ENCODE results near the gene GALNT2. TPM values are rescaled to one million over a fixed set of nuclear protein-coding genes. Genes with fewer than 3 reads are reported as not detected.

The GALNT2 gene
- total and polyA plus RNA-seq, 2 donors (not counting 1 experiment from before 2014, with no cell fraction given), result 19.0 to 184 TPM

- Mint-ChIP-seq H3K4me1 (peaks cover 41% of the 10 kb centered on the region), H3K27ac (no peak overlapping the region), H3K4me3 (no peak overlapping the region), H3K27me3 (no peaks in the 10 kb centered on the region), H3K9me3 (ENCODE audit: insufficient read depth) (no peaks in the 10 kb centered on the region)
- no peak for TF ChIP-seq EZH2 (IDR thresholded peaks at IDR 0.05; ENCODE audit: borderline replicate concordance, insufficient read depth, low read depth, low read length, poor library complexity, severe bottlenecking)
- TF ChIP-seq, protein P1, sequence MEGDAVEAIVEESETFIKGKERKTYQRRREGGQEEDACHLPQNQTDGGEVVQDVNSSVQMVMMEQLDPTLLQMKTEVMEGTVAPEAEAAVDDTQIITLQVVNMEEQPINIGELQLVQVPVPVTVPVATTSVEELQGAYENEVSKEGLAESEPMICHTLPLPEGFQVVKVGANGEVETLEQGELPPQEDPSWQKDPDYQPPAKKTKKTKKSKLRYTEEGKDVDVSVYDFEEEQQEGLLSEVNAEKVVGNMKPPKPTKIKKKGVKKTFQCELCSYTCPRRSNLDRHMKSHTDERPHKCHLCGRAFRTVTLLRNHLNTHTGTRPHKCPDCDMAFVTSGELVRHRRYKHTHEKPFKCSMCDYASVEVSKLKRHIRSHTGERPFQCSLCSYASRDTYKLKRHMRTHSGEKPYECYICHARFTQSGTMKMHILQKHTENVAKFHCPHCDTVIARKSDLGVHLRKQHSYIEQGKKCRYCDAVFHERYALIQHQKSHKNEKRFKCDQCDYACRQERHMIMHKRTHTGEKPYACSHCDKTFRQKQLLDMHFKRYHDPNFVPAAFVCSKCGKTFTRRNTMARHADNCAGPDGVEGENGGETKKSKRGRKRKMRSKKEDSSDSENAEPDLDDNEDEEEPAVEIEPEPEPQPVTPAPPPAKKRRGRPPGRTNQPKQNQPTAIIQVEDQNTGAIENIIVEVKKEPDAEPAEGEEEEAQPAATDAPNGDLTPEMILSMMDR (IDR thresholded peaks at IDR 0.05), result no peak
- WGBS (ENCODE audit: insufficient coverage), result 100% methylated on average over 7 of the region's 8 CpGs
- H4K20me1 ChIP-seq (ENCODE audit: control insufficient read depth, insufficient read depth, low read length, poor library complexity, severe bottlenecking), result peaks cover 14% of the 10 kb centered on the region
- no peaks in the 10 kb centered on the region for H3K9me3 ChIP-seq (ENCODE audit: control extremely low read depth in 1 of 3, control insufficient read depth in 2 of 3, insufficient read depth in 1 of 3, low read length in 2 of 3)
- H3K79me2 ChIP-seq (ENCODE audit: control insufficient read depth, insufficient read depth, low read length), result peaks cover 100% of the 10 kb centered on the region
- ATAC-seq (ENCODE audit: low read depth) (no peak), DNase-seq (no peak)
- H3K4me3 ChIP-seq (ENCODE audit: control extremely low read depth in 1 of 5, extremely low read depth in 1 of 5, insufficient read depth in 1 of 5, low read depth in 2 of 5, low read length in 4 of 5), result no peak overlapping the region
- peaks cover 3 to 10% of the 10 kb centered on the region in 2 donors for H3K4me1 ChIP-seq (ENCODE audit: control insufficient read depth in 2 of 2, insufficient read depth in 2 of 2, low read length in 2 of 2)
- no peak overlapping the region for H3K27ac ChIP-seq (ENCODE audit: low read length in 2 of 2)
- no peak overlapping the region for H2AFZ ChIP-seq (ENCODE audit: insufficient read depth, low read depth, low read length, poor library complexity, severe bottlenecking)
- POLR2A ChIA-PET, result no interaction called here
- H3K36me3 ChIP-seq (replicated peaks in 1 of 2; ENCODE audit: control extremely low read depth in 1 of 2, control insufficient read depth in 1 of 2, extremely low read depth in 1 of 2, insufficient read depth in 2 of 2, low read length in 1 of 2), result no peaks in the 10 kb centered on the region
- H3K4me2 ChIP-seq (replicated peaks; ENCODE audit: low read depth, low read length, poor library complexity, severe bottlenecking), result no peak overlapping the region
- no peak overlapping the region for H3K9ac ChIP-seq (ENCODE audit: low read length)
- CTCF ChIA-PET, result interaction anchor here (0.6 kb wide), 1 partner anchor 25 kb away, joined by 3 read pairs; no protein-coding TSS in a partner anchor
- H3K27me3 ChIP-seq (replicated peaks in 1 of 4; ENCODE audit: control extremely low read depth in 1 of 4, control insufficient read depth in 3 of 4, insufficient read depth in 4 of 4, low read length in 3 of 4), result no peaks in the 10 kb centered on the region
- intact Hi-C loops (cut with micrococcal nuclease), result no loop called here
Observed at GRCh38 chr1:230139741-230140140, 72.7 kb downstream of the GALNT2 start.

- Mint-ChIP-seq H3K27me3 (no peaks in the 10 kb centered on the region), H3K27ac (peak overlapping the region; percentile 1), H3K4me3 (no peak overlapping the region), H3K4me1 (peaks cover 45% of the 10 kb centered on the region), H3K9me3 (ENCODE audit: insufficient read depth) (no peaks in the 10 kb centered on the region)
- Histone ChIP-seq H4K20me1 (ENCODE audit: control insufficient read depth, insufficient read depth, low read length, poor library complexity, severe bottlenecking) (peaks cover 11% of the 10 kb centered on the region), H3K4me1 (ENCODE audit: control insufficient read depth in 2 of 2, insufficient read depth in 2 of 2, low read length in 2 of 2) (peaks cover 10 to 16% of the 10 kb centered on the region in 2 donors), H3K27me3 (replicated peaks in 1 of 4; ENCODE audit: control extremely low read depth in 1 of 4, control insufficient read depth in 3 of 4, insufficient read depth in 4 of 4, low read length in 3 of 4) (no peaks in the 10 kb centered on the region), H3K36me3 (replicated peaks in 1 of 2; ENCODE audit: control extremely low read depth in 1 of 2, control insufficient read depth in 1 of 2, extremely low read depth in 1 of 2, insufficient read depth in 2 of 2, low read length in 1 of 2) (no peaks in the 10 kb centered on the region), H3K79me2 (ENCODE audit: control insufficient read depth, insufficient read depth, low read length) (peaks cover 98% of the 10 kb centered on the region), H3K4me2 (replicated peaks; ENCODE audit: low read depth, low read length, poor library complexity, severe bottlenecking) (no peak overlapping the region), H3K27ac (ENCODE audit: low read length in 2 of 2) (no peak overlapping the region), H2AFZ (ENCODE audit: insufficient read depth, low read depth, low read length, poor library complexity, severe bottlenecking) (no peak overlapping the region), H3K4me3 (ENCODE audit: control extremely low read depth in 1 of 5, extremely low read depth in 1 of 5, insufficient read depth in 1 of 5, low read depth in 2 of 5, low read length in 4 of 5) (no peak overlapping the region), H3K9ac (ENCODE audit: low read length) (no peak overlapping the region), H3K9me3 (ENCODE audit: control extremely low read depth in 1 of 3, control insufficient read depth in 2 of 3, insufficient read depth in 1 of 3, low read length in 2 of 3) (no peaks in the 10 kb centered on the region)
- intact Hi-C loops (cut with micrococcal nuclease), result no loop called here
- DNase-seq (no peak), ATAC-seq (ENCODE audit: low read depth) (no peak)
- CTCF ChIA-PET, result interaction anchor here (0.6 to 1.4 kb wide), 2 partner anchors 24 to 26 kb away, joined by 3 to 4 read pairs; no protein-coding TSS in a partner anchor
- no peak for TF ChIP-seq EZH2 (IDR thresholded peaks at IDR 0.05; ENCODE audit: borderline replicate concordance, insufficient read depth, low read depth, low read length, poor library complexity, severe bottlenecking)
- TF ChIP-seq, protein P1 (IDR thresholded peaks at IDR 0.05), result no peak
- POLR2A ChIA-PET, result no interaction called here
- WGBS (ENCODE audit: insufficient coverage), result 89% methylated on average over 5 of the region's 12 CpGs
Observed at GRCh38 chr1:230140221-230141020, 73.4 kb downstream of the GALNT2 start.
